Activated CD8-positive, alpha-beta memory T cell treated with anti-CD3 and anti-CD28 coated beads, Interleukin-2, amount 50 U/mL, for 4 hours (primary cell): ENCODE results near the gene TACC3.

ENCODE experiments used
- DNase-seq: peaks from one replicate; pipeline ENCODE4 v3.0.0-alpha.2; 2020

Gene TACC3

DNA sequence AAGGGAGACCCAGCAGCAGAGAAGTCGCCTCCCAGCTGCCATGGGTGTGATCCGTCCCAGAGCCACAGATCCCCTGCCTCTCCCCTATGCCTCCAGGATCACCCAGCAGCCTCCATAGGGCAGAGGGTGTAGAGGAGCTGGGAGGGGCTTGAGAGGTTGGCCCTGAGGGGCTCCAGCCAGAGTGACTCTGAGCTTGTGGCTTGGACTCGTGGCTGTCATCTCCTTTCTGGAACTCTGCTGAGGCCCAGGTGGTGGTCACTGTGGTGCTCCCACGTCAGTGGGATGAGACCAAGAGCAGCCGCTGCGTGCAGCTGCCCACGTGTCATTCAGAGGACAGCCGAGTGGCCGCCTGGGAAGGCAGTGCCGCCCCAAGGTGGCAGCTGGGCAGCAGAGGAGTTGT is 4.2 kb downstream of the TACC3 start:
- no peak for DNase-seq

DNA sequence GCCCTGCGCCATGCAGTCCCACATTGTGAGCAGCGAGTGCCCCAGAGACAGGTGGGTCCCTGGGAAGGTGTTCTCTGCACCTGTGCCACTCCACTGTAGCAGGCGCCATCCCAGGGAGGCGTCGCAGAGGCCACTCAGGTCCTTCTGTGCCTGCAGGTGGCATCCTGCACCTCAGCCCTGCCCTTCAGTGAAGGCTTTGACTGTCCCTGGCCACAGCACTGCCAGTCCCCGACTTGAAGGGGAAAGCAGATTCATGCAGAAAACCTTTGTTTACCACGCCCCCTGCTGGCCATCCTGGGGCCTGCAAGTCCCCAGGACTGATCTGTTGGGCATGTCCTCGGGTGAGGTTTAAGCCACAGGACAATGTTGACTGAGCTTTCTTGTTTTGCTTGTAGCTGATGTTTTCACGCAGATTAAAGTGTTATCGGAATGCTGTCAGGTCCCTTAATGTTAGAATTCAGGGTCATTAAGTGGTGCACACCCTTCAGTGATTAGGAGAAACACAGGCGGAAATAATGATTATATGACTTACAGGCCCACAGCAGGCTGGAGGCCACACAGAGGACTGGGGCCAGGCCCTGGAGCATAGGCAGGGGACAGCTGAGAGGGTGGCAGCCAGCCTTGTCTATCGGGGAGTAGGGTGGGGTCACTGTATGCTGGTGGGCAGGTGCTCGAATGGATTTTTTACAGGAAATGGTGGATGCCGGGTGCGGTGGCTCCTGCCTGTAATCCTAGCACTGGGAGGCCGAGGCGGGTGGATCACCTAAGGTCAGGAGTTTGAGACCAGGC is 5.0 kb downstream of the TACC3 start:
- DNase-seq, result peak; percentile 92

DNA sequence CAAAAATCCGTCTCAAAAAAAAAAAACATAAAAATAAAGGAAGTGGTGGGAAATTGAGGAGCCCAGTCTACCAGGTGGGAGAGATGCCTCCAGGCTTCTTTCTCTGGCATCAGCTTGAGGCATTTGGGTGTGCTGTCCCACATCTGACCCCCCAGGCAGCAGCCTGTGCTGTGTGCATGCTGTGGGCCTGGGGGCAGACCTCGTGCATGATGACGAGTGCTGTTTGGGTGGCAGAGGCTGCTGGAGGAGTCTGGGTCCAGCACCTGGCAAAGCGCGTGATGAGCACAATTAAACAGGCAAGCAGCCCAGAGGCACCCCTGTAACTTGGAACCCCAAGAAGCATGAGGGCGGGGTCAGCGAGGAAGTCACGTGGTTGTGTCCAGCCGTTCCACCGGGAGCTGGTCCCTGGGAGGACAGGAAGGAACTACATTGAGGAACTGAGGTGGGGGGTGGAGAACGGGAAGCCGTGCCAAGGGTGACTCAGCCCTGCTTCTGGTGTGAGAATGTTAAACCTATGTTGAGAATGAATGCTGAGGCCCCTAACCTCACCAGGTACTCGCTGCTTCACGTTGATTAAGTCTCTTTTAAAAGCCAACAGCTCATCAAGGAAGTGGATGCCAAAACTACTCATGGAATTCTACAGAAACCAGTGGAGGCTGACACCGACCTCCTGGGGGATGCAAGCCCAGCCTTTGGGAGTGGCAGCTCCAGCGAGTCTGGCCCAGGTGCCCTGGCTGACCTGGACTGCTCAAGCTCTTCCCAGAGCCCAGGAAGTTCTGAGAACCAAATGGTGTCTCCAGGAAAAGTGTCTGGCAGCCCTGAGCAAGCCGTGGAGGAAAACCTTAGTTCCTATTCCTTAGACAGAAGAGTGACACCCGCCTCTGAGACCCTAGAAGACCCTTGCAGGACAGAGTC is 6.1 kb downstream of the TACC3 start:
- no peak for DNase-seq

DNA sequence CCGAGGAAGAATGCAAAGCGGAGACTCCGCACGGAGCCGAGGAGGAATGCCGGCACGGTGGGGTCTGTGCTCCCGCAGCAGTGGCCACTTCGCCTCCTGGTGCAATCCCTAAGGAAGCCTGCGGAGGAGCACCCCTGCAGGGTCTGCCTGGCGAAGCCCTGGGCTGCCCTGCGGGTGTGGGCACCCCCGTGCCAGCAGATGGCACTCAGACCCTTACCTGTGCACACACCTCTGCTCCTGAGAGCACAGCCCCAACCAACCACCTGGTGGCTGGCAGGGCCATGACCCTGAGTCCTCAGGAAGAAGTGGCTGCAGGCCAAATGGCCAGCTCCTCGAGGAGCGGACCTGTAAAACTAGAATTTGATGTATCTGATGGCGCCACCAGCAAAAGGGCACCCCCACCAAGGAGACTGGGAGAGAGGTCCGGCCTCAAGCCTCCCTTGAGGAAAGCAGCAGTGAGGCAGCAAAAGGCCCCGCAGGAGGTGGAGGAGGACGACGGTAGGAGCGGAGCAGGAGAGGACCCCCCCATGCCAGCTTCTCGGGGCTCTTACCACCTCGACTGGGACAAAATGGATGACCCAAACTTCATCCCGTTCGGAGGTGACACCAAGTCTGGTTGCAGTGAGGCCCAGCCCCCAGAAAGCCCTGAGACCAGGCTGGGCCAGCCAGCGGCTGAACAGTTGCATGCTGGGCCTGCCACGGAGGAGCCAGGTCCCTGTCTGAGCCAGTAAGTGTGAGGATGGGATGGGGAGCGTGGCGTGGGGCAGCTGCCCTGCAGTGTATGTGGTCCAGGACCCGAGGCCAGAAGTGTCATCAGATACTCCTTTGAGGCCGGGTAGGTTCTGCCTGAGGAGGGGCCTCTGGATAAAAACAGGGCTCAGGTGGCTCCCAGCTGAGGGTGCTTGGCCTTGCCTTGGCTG is 7.0 kb downstream of the TACC3 start:
- no peak for DNase-seq

DNA sequence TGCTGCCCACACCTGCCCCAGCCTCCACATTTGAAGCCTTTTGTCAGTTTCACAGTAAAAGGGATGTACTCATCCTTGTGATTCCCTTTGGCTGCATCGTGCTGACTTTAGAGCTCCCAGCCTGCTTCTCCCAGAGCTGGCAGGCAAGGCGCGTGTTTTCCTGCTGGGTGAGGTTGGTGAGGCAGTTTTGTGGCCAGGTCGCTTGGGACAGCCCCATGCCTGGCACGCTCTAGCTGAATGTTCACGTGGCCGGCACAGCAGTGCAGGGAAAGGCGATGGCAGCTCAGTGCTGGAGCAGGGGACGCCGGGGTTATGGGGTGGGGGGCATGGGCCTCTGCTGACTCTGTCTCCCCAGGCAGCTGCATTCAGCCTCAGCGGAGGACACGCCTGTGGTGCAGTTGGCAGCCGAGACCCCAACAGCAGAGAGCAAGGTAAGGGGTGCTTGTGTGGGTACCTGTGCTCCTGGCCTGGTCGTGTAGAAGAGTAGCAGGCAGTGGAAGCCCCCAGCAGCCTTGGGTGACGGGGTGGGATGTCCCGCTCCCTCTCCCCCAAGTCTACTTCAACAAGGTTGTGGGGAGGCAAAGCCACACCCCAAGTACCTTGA is 9.3 kb downstream of the TACC3 start:
- DNase-seq, result no peak

DNA sequence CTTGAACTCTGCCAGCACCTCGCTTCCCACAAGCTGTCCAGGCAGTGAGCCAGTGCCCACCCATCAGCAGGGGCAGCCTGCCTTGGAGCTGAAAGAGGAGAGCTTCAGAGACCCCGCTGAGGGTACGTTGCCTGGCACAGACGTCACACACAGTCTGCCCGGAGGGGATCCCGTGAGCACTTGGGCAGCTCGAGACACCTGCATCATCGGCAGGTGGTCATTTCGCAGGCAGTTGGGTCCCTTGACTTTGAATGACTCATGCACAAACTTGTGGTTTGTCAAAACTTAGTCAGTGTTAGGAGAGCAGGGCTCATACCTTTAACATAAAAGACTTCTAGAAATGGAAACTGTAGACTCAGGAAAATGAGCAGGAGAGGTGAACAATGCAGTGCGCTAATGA is 9.9 kb downstream of the TACC3 start:
- DNase-seq, result no peak

DNA sequence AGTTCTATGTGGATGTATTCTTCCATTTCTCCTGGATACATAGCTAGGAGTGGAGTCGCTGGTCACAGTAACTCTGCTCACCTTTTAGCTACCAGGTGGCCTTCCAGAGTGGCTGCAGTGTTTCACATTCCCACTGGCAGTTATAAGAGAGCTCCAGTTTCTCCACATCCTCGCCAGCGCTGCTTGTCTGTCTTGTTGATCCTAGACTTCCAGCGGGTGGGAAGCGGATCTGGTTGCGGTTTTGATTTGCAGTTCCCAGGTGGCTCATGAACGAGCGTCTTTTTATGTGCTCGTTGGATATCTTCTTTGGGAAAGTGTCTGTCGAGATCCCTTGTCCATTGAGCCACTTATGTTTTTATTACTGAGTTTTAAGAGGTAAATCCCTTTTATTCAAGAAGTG is 11.6 kb downstream of the TACC3 start:
- no peak for DNase-seq

DNA sequence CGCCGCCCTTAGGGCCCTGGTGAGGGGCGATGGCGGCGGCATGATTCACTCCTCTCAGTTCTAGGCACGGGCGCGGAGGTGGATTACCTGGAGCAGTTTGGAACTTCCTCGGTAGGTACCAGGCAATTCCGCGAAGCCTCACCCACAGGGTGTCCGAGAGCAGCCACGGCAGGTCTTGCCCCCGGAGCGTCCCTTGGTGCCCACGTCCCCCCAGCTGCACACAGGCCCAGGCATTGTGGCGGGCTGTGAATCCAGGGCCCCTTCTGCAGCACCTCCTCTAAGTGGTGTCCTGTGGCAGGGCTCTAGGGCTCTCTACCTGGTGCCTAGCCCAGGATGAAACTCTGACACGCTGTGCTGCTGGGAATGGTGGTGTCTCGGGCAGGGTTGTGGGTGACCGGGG is 13.9 kb downstream of the TACC3 start:
- no peak for DNase-seq

DNA sequence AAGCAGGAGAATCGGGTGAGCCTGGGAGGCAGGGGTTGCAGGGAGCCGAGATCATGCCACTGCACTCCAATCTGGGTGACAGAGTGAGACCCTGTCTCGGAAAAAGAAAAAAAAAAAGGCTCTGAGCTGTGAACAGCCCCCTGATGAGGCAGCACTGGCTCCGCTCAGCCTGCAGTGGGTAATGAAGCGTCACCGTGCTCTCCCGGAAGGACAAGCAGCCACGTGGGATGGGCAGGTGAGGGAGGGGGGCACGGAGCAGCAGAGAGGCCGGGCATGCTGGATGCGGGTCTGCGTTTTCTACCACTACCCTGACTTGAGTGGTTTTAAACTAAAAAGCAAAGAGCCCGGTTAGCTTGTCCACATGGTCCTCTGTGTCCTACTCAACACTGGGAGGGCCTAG is 15.5 kb downstream of the TACC3 start:
- no peak for DNase-seq

DNA sequence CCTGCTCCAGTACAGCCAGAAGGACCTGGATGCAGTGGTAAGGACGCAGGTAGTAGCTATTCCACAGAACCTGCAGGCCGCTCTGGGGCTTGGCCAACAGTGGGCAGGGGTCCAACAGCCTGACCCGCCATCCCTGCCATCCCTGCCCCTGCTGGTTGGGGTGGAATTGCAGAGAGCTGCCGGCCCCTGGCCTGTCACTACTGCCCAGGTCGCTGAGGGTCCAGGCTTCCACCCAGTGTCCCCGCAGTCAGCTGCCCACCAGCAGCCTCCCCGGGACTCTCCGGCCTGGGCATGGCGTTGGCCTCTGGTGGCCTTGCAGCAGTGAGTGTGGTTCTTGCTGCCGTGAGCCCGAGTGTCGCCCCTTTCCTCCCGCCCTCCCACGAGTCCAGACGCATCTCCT is 16.3 kb downstream of the TACC3 start:
- DNase-seq, result no peak

DNA sequence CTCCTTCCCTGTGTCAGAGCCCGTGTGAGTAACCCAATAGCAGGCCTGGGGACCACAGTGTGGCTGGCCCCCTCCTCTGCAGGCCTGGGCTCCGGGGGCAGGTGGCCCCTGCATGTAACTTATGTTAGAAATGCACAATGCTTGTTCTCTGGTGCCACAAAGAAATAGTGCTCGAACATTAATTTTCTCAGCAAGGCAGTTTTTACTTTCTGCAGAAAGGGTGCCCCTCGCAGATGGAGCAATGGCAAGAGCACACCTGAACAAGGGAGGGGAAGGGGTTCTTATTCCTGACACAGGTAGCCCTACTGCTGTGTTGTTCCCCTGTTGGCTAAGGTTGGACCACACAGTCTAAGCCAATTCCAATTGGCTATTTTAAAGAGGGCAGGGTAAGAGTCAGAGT is 17.1 kb downstream of the TACC3 start:
- DNase-seq, result no peak

DNA sequence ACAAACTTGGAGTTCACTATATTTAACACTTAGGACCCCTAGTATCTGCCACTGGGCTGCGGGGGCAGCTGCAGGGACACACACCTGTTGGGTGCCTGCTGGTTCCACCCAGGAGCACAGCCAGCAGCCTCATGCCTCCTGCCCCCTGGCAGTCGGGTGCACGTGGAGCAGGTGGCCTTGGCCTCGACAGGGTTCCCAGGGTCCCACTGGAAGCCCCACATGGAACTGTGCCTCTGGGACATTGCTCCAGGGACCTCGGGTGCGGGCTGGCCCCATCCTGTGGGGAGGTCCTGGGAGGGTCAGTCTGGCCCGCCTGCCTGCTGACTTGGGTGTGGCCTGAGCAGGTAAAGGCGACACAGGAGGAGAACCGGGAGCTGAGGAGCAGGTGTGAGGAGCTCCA is 18.0 kb downstream of the TACC3 start:
- DNase-seq, result no peak

DNA sequence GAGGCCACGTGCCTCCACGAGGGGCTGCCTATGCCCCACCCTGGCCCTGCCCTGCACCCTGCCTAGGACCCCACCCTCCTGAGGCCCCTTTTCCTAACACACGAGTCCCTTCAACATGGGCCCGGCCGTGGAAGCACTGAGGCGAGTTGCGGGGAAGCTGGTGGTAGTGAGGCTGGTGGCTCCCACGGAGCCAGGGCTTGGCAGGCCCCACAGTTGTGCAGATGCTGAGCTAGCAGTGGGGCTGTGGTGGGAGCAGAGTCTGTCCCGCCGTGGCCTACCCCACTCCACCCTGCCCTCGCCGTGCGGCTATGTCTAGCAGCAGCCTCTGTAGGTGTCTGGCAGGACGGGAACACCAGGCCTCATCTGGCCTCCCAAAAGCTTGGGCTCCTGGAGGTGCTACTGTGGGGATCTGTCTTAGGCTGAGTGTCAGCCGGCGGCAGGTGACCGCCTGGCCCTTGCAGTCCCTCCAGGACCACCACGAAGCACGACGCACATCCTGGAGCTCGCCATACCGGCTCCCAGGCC is 18.8 kb downstream of the TACC3 start:
- no peak for DNase-seq

DNA sequence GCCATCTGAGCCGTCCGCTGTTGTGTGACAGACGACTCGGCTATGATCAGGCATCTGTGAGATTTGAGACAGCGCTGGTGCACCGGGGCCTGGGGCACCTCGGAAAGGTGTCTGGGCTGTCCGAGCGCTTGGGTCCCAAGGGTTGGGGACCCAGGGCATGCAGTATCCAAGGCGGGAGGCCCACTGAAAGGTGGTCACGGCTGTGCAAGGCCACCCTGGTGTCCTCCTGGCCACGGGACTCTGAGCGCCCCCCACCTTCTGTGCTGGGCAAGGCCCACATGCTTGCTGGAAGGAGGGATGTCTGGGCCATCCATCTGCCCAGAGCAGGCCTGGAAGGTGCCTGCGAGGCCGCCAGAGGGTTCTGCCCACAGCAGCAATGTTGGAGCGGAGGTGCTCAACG is 19.9 kb downstream of the TACC3 start:
- no peak for DNase-seq

DNA sequence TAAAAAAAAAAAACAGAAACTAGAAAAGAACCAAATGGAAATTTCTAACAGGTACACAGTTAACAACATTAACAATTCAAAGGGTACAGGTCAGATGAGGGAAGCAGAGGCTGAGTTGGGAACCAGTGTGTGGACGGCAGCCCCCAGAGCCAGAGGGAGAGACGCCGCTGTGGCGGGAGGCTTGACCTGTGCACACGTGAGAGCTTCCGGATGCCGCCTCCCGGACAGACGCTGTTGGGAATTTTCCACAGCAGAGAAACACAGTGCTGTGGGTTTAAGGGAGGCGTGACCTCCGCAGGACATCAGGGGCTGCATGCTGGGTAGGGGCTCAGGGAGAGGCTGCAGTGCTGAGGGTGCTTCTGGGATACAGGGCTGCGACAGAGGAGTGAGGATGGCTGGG is 22.2 kb downstream of the TACC3 start:
- DNase-seq, result no peak

DNA sequence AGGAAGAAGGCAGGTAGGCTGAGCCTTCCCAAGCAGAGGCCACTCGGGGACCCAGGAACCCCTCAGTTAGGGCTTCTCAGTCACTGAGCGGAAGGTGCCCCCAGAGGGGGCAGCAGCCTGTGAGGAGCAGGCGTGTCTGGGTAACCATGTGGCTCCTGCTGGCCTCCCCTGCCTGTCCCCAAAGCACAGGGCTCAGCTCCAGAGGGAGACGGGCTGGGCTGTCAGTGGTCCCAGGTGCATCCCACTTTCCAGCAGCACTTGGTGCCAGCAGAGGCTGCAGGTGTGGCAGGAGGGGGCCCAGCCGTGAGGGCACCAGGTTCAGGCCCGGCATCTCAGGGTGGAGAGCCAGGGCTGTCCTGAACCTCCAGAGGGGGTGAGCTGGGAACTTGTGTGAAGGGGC is 22.7 kb downstream of the TACC3 start:
- DNase-seq, result no peak

DNA sequence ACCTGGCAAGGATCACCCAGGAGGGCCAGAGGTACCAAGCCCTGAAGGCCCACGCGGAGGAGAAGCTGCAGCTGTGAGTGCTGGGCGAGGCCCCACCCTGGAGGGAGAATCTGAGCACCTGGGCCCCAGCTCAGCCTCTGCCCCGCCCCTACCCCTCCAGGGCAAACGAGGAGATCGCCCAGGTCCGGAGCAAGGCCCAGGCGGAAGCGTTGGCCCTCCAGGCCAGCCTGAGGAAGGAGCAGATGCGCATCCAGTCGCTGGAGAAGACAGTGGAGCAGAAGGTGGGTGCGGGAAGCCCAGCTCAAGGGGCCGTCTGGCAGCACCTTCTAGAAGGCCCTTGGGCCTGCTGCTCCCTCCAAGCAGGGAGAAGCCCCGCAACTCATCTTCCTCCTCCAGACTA is 23.2 kb downstream of the TACC3 start:
- no peak for DNase-seq

DNA sequence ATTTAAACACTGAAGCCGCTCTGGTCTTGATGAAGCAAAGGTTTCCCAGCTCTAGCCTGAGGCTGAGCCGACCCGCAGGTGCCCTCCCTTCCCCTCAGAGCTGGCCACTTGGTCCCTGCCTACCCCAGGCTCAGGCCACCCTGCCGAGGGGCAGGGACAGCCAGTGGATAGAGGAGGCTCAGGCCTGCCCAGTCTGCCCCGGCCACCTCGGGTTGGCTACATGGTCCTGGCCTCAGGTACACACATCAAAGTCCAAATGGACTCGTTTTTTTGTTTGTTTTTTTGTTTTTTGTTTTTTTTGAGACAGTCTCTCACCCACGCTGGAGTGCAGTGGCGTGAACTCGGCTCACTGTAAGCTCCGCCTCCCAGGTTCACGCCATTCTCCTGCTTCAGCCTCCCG is 23.8 kb downstream of the TACC3 start:
- no peak for DNase-seq

DNA sequence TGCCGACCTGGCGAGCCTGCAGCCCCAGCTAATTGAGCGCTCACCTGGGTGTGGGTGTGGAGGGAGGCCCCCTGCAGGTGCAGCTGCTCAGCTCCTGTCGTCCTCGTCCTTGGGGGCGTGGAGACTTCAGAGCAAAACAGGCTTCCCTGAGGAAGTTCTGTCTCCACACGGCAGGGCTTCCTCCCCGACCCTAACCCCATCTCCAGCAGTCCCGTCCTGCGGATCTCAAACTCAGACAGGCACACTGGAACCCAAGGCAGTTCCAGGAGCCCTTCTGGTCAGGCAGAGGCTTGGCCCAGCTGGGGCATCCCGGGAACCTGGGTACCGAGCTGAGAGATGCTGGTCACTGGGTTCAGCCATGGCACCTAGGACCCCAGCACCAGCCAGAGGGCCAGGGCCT is 24.4 kb downstream of the TACC3 start:
- no peak for DNase-seq

DNA sequence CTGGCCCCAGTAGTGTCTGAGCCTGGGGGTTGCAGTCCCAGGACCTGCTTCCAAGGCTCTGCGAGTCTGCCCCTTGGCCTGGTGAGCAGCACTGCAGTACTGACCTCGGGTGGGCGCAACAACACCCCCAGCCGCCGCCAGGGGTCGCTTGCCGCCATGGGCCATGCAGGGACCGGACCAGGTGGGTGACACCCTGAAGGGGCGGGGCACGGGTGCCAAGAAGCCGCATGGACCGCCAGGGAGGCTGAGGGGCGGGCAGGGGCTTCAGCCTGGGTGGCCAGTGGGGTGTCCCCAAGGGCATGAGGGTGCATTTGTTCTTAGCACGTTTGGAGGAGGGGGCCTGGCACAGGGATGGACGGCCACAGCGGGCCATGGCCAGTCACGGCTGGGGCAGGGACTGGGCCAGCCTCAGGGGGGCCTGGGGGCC is 25.0 kb downstream of the TACC3 start:
- peak; percentile 79 for DNase-seq

DNA sequence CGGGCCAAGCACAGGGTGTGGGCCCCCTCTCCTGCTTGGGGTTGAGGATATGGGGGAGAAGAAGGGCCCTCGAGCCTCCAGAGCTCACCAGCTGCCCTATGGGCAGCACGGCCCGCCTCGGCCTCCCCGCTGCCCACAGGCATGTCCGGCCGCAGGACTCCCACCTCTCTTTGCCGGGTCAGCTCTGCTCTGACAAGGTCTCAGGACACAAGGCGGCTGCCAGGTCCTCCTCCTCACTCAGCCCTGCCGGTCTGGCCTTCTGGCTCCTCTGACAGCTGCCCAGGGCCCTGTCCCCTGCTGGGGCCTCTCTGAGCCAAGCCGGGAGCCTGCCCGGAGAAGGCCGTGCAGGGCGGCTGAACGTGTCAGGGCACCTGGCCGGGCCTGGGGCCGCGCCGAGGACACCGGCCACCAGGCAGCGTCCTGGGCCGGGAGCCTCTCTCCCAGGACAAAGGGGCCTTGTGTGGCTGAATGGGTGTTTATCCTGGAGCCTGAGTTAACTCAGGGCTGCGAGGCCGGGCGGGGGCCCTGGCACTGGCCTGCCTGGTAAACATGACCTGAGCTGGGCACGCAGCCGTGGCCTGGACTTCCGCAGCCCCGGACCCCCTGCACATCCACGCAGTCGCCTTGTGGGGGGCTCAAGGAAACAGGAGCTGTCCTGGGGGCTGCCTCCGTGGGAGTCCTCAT is 25.7 kb downstream of the TACC3 start:
- DNase-seq, result no peak

DNA sequence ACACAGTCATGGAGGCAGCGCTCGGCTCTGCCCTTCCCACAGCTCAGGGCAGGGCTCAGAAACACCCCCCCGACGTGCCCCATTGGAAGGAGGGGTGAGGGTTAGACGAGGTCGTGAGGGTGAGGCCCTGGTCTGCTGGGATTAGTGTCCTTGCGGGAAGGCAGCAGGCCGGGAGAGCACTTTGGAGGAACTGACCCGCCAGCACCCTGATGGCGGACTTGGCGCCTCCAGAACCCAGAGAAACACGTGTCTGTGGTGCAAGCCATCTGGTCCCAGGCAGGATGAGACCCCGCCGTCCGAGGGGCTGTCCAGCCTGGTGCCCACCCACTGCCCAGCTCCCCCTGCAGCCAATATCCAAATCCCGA is 26.3 kb downstream of the TACC3 start:
- DNase-seq, result no peak
